ACHN (cell line): ENCODE measurements around the gene IFNA4.
"Not testable (repeated sequence)": the region's sequence is repeated elsewhere in the genome, so short reads cannot be mapped to it uniquely, and the experiment has no call there.

ENCODE experiments used
- DNase-seq: peaks from one replicate; pipeline ENCODE4 v3.0.0-alpha.2; 2015
- in situ Hi-C: cut with HindIII; loops from 2 replicates; pipeline ENCODE4 v1.10.0; 2017; ENCODE audit warnings: low sequenced_read_pairs, low pct_ligation_motif_present, low pct_unique_long_range_greater_than_20kb

IFNA4 gene

GRCh38 chr9:21187487-21187886, at the start of gene IFNA4:
Gene IFNA4, minus strand, starts transcription at chr9:21187587. Its CDS starts 56 bp downstream, at chr9:21187531.
- DNase-seq, in situ Hi-C loops: not testable (repeated sequence)

- in situ Hi-C loops, DNase-seq: not testable (repeated sequence)
These were observed 49.0 kb upstream of the IFNA4 start for GRCh38 chr9:21236360-21236714.

DNA sequence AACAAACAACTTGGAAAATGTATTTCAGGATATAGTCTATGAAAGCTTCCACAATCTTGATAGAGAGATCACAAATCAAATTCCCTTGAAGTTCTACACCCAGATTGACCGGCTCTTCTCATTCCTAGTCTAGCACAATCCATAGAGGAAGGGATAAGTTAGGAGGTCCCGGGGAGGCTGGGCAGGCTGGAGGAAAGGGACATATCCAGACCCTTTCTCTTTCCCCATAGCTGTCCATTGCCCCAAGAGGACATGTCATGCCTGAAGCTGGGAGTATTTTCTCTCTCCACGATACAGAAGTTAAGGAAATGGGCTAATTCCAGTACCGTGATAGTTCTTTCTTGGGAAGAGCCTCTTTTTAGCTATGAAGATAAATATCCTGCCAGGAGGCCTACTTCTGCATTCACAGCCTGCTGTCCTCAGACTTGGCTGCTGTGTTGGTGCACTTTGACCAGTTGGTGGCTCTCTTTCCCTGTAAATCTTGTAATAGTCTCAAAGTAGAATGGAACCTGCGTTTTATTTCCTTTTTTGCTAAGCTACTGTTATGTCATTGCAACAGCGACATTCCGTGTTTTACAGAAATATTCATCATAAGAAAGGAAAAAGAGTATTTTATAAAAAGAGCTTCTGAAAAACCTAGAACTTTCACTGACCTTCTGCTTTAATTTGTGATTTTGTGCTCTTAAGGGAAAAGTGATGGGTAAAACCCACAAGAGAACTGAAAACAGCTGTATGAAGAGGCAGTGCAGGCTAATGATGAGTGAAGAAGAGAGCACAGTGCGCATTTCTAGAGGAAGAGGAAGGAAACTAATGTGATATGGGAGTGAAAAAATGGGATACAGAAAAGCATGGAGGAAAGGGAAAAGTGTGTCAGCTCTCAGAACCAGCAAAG, 48.3 kb upstream of the IFNA4 start:
- in situ Hi-C loops, DNase-seq: not testable (repeated sequence)

GRCh38 chr9:21234153-21234687, 46.8 kb upstream of the IFNA4 start:
- in situ Hi-C loops, result no loop called here
- no peak for DNase-seq

DNA sequence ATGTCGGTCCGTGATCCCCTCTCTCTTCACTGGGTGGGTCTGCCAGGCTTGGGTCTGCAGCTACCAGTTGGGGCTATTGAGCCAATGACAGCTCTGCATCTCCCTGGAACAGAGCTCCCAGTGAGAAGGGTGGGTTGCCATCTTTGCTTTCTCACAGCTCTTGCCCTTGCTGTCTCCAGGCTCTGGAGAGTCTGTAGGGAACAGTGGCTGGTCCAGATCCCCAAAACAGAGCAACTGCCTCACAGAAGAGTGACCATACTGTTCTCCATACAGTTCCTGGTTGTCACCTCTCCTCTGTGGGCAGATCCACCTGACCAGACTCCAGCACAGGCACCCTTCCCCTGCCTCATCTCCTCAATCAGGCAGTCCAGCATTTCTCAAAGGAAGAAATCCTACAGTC, 45.9 kb upstream of the IFNA4 start:
- DNase-seq, result no peak
- in situ Hi-C loops, result no loop called here

DNA sequence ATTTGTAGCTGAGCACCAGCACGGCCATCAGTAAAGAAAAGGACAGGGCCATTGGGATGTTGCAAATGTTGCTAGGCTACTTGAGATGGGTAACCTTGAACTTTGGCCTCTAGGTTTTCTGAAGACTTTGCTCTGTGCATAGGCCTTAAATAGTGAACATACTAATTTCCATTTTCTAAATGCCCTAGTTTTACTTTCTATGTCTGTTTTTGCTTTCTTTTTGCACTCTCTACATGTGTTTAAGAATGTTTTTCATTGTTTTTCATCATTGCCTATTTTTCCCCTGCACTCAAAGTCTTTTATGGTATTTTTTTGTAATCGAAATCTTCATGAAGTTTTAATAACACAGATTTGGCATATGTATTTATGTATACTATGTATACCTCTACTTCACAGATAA, 40.7 kb upstream of the IFNA4 start, which contains the start of gene IFNA17:
TSS of gene IFNA17 (minus strand) at position 101 of the 400 bp plus-strand sequence. CDS start at position 52, 49 bp downstream.
- no peak for DNase-seq
- in situ Hi-C loops, result no loop called here

DNA sequence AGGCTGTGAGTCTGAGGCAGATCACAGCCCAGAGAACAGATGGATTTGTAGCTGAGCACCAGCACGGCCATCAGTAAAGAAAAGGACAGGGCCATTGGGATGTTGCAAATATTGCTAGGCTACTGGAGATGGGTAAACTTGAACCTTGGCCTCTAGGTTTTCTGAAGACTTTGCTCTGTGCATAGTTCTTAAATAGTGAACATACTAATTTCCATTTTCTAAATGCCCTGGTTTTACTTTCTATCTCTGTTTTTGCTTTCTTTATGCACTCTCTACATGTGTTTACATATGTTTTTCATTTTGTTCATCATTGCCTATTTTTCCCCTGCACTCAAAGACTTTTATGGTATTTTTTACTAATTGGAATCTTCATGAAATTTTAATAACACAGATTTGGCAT, 29.8 kb upstream of the IFNA4 start, which contains the start of gene IFNA16:
TSS of gene IFNA16 (minus strand) at position 101 of the 400 bp plus-strand sequence. CDS start at position 95, 6 bp downstream.
- in situ Hi-C loops, DNase-seq: not testable (repeated sequence)

- in situ Hi-C loops, DNase-seq: not testable (repeated sequence)
These were observed 26.3 kb upstream of the IFNA4 start for GRCh38 chr9:21213411-21214326.

GRCh38 chr9:21212160-21212559, 24.8 kb upstream of the IFNA4 start:
- in situ Hi-C loops, result not testable (repeated sequence)

GRCh38 chr9:21210782-21211181, 23.4 kb upstream of the IFNA4 start:
- DNase-seq, in situ Hi-C loops: not testable (repeated sequence)

More at GRCh38 chr9:21212160-21212559, 24.8 kb upstream of the IFNA4 start:
- DNase-seq, result not testable (repeated sequence)

DNA sequence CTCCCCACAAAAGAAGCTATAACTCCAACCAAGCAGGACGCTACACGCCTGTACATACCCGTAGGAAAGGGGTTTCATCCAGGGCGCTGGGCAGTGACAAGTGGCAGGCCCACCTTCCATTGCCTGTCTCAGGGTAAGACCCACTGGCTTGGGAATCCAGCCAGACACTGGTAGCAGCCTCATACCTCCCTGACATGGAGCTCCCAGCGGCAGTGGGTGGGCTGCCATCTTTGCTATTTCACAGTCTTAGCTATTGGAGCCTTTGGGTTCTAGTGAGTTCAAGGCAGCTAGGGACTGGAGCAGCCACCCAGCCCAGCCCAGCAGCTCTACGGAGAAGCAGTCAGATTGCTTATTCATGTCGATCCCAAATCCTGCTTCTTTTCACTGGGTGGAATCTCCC, 22.9 kb upstream of the IFNA4 start:
- in situ Hi-C loops, result no loop called here
- DNase-seq, result no peak

- in situ Hi-C loops, DNase-seq: not testable (repeated sequence)
These were observed 19.7 kb upstream of the IFNA4 start, which contains the start of gene IFNA10 for GRCh38 chr9:21207043-21207442. Gene IFNA10, minus strand, starts transcription at chr9:21207143. Its CDS starts 46 bp downstream, at chr9:21207097.

DNA sequence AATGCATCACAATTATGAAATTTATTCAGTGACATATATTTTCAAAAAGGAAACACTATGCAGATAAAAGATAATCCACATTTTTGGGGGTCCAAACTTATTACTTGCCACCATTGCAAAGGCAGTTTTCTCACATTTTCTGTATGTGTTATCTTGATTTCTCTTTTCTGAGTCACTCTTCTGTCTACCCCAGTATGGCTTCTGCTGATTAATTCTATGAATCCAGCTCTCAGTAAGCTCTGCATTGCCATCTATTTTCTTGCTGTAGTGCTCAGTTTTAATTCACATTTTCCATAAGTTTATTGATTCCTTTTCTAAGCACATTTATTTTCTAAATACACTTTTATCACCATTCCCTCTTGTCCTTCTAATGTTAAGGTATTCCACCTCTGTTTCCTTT, 17.8 kb upstream of the IFNA4 start:
- in situ Hi-C loops, result no loop called here
- no peak for DNase-seq

GRCh38 chr9:21202105-21202504, 14.7 kb upstream of the IFNA4 start, which contains the start of gene IFNA7:
Gene IFNA7, minus strand, starts transcription at chr9:21202205. Its CDS starts 40 bp downstream, at chr9:21202165.
- DNase-seq, in situ Hi-C loops: not testable (repeated sequence)

- in situ Hi-C loops, DNase-seq: not testable (repeated sequence)
These were observed 7.7 kb upstream of the IFNA4 start for GRCh38 chr9:21194867-21195776.

DNA sequence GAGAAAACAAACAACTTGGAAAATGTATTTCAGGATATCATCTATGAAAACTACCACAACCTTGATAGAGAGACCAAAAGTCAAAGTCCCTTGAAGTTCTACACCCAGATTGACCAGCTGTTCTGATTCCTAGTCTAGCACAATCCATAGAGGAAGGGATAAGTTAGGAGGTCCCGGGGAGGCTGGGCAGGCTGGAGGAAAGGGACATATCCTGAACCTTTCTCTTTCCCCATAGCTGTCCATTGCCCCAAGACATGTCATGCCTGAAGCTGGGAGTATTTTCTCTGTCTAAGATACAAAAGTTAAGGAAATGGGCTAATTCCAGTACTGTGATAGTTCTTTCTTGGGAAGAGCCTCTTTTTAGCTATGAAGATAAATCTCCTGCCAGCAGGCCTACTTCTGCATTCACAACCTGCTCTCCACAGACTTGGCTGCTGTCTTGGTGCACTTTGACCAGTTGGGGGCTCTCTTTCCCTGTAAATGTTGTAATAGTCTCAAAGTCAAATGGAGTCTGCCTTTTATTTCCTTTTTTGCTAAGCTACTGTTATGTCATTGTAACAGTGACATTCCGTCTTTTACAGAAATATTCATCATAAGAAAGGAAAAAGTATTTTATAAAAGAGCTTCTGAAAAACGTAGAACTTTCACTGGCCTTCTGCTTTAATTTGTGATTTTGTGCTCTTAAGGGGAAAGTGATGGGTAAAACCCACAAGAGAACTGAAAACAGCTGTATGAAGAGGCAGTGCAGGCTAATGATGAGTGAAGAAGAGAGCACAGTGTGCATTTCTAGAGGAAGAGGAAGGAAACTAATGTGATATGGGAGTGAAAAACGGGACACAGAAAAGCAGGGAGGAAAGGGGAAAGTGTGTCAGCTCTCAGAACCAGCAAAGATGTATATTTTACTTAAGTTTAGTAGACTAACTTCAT, 4.3 kb downstream of the IFNA4 start:
- in situ Hi-C loops, DNase-seq: not testable (repeated sequence)
